A549 (cell line): Measurements from ENCODE around the gene FGF2. TPM values are rescaled to one million over a fixed set of nuclear protein-coding genes. Genes with fewer than 3 reads are reported as not detected.

Experiments used
- ATAC-seq, 2 experiments: fragments of 200-7000 bp in 1 of 2; fragments of >200 bp in 1 of 2; cut with Nextera tagmentation in 1 of 2; cut with Tn5 transposase in 1 of 2; 3 replicates each; pipeline versions ENCODE4 v1.8.0 to v1.9.1; 2018 to 2020; ENCODE audit warnings: mild to moderate bottlenecking in 1 of 2, moderate library complexity in 1 of 2
- CTCF ChIA-PET: fragments of 300-600 bp; sonication (Branson Sonifier 250); formaldehyde crosslinking; extraction: SDS; loops from one replicate; lab custom pipeline; 2021; ENCODE audit warnings: antibody characterized with exemption, inconsistent platforms; lab: Yijun Ruan, JAX
- POLR2A ChIA-PET: fragments of 350-600 bp; formaldehyde crosslinking; extraction: SDS; loops from one replicate; lab custom pipeline; 2021; ENCODE audit warnings: antibody characterized with exemption, inconsistent platforms; lab: Yijun Ruan, JAX
- DNase-seq, 2 experiments: peaks; one replicate each; pipeline versions ENCODE4 v3.0.0 to v3.0.0-alpha.2; 2011 to 2016; ENCODE audit warnings: low read depth in 1 of 2, low spot score in 1 of 2
- FAIRE-seq: peaks from 2 replicates; lab custom pipeline; 2011; peaks lifted over from hg19 to GRCh38; lab: Jason Lieb, UNC
- H3K27ac ChIP-seq, 2 experiments: fragments of >200 bp; sonication (Bioruptor Twin); formaldehyde crosslinking; 3 replicates each; pipeline ENCODE4 v1.5.1; 2016 to 2017
- H3K4me1 ChIP-seq: fragments of >200 bp; sonication (Bioruptor Twin); formaldehyde crosslinking; 3 replicates; pipeline ENCODE4 v1.6.1; 2016
- H3K4me2 ChIP-seq: fragments of >200 bp; sonication (Bioruptor Twin); formaldehyde crosslinking; 3 replicates; pipeline ENCODE4 v1.6.1; 2016
- H3K4me3 ChIP-seq: fragments of >200 bp; sonication (Bioruptor Twin); formaldehyde crosslinking; 3 replicates; pipeline ENCODE4 v1.5.1; 2016
- H3K9me3 ChIP-seq: fragments of >200 bp; sonication (Bioruptor Twin); formaldehyde crosslinking; 3 replicates; pipeline ENCODE4 v1.6.1; 2016
- CBX8 ChIP-seq: fragments of 200-600 bp; sonication (generic); IDR thresholded peaks from 2 replicates; pipeline ENCODE4 v1.6.1; 2016
- CEBPB ChIP-seq, 2 experiments: fragments of >200 bp in 1 of 2; sonication (Bioruptor Twin) in 1 of 2; formaldehyde crosslinking in 1 of 2; IDR thresholded peaks; 2 replicates each; pipeline ENCODE4 v1.6.1; 2012 to 2016
- EP300 ChIP-seq, 2 experiments: fragments of >200 bp; sonication (Bioruptor Twin); formaldehyde crosslinking; IDR thresholded peaks; 2 replicates in 1 of 2; 3 replicates in 1 of 2; pipeline ENCODE4 v1.6.1; 2016 to 2017
- FOSL2 ChIP-seq, 2 experiments: fragments of 450-650 bp in 1 of 2; fragments of >200 bp in 1 of 2; sonication (Bioruptor Twin) in 1 of 2; formaldehyde crosslinking; IDR thresholded peaks; 2 replicates each; pipeline versions ENCODE4 v1.5.0 to v1.6.1; 2016 to 2020; ENCODE audit warnings: mild to moderate bottlenecking in 1 of 2, moderate library complexity in 1 of 2
- GATA3 ChIP-seq: IDR thresholded peaks from 2 replicates; pipeline ENCODE4 v1.6.1; 2012; ENCODE audit warnings: borderline replicate concordance
- HOXA7 ChIP-seq: fragments of 250-450 bp; sonication (Bioruptor Pico); IDR thresholded peaks from 2 replicates; pipeline ENCODE4 v1.5.0; 2020; ENCODE audit warnings: mild to moderate bottlenecking, moderate library complexity
- HOXB5 ChIP-seq: fragments of 250-450 bp; sonication (Bioruptor Pico); IDR thresholded peaks from 2 replicates; pipeline ENCODE4 v1.5.0; 2020; ENCODE audit warnings: mild to moderate bottlenecking, moderate library complexity
- JUN ChIP-seq, 2 experiments: fragments of >200 bp; sonication (Bioruptor Twin); formaldehyde crosslinking; IDR thresholded peaks; 2 replicates in 1 of 2; 3 replicates in 1 of 2; pipeline ENCODE4 v1.6.1; 2016 to 2017
- JUNB ChIP-seq: fragments of >200 bp; sonication (Bioruptor Twin); formaldehyde crosslinking; IDR thresholded peaks from 2 replicates; pipeline ENCODE4 v1.6.1; 2016
- KDM1A ChIP-seq: fragments of 200-600 bp; sonication (generic); IDR thresholded peaks from 2 replicates; pipeline ENCODE4 v1.6.1; 2016; ENCODE audit warnings: low read depth, mild to moderate bottlenecking
- KDM5A ChIP-seq: fragments of 200-600 bp; sonication (generic); IDR thresholded peaks from 2 replicates; pipeline ENCODE4 v1.6.1; 2016; ENCODE audit warnings: antibody characterized with exemption, mild to moderate bottlenecking
- MAFK ChIP-seq: fragments of 450-650 bp; IDR thresholded peaks from 2 replicates; pipeline ENCODE4 v1.6.1; 2014; ENCODE audit not compliant: partially characterized antibody
- PHF8 ChIP-seq: fragments of 200-600 bp; sonication (generic); IDR thresholded peaks from 2 replicates; pipeline ENCODE4 v1.6.1; 2016; ENCODE audit warnings: low read depth, mild to moderate bottlenecking, antibody characterized with exemption, moderate library complexity, borderline replicate concordance
- POLR2A ChIP-seq: IDR thresholded peaks from 2 replicates; pipeline ENCODE4 v1.6.1; 2012; ENCODE audit warnings: mild to moderate bottlenecking, low read length
- RCOR1 ChIP-seq: fragments of 150-350 bp; IDR thresholded peaks from 2 replicates; pipeline ENCODE4 v1.6.1; 2014; ENCODE audit warnings: antibody characterized with exemption, low read length, low read depth
- RNF2 ChIP-seq: fragments of 200-600 bp; sonication (generic); IDR thresholded peaks from 2 replicates; pipeline ENCODE4 v1.6.1; 2016; ENCODE audit warnings: low read depth, mild to moderate bottlenecking, antibody characterized with exemption, moderate library complexity, borderline replicate concordance
- SREBF2 ChIP-seq: fragments of 450-650 bp; IDR thresholded peaks from 2 replicates; pipeline ENCODE4 v1.6.1; 2014; ENCODE audit warnings: mild to moderate bottlenecking, moderate library complexity
- WGBS: methylation state at CpG from one replicate; pipeline ENCODE4 v1.1.6; 2017; ENCODE audit errors: missing lambda C conversion rate; 5-methylcytosine and 5-hydroxymethylcytosine counted together
- polyA minus RNA-seq: library from RNA; depleted of rRNA, polyadenylated mRNA; stranded (reverse); fragments of >200 nt; gene quantifications from 2 replicates; pipeline ENCODE4 v1.2.3, GENCODE V29; 2011; rRNA and poly(A)+ RNA removed
- polyA plus RNA-seq, 4 experiments: library from polyadenylated mRNA; depleted of rRNA in 3 of 4; stranded (reverse); fragments of >200 nt; fragmentation: RNase III in 1 of 4; extraction: RNeasy Plus Mini Kit Qiagen cat#74134 plus additional on column Dnase treatment in 1 of 4; gene quantifications; 2 replicates in 3 of 4; 3 replicates in 1 of 4; pipeline ENCODE4 v1.2.3, GENCODE V29; 2011 to 2017
- TF ChIP-seq, protein P1 (sequence below): IDR thresholded peaks from 2 replicates; pipeline ENCODE4 v1.6.1; 2012
- TF ChIP-seq, protein P2 (sequence below): fragments of >200 bp; sonication (Bioruptor Twin); formaldehyde crosslinking; IDR thresholded peaks from 3 replicates; pipeline ENCODE4 v1.5.1; 2016

Gene FGF2
- 32.5 and 45.2 TPM in 2 replicates for polyA plus RNA-seq (2011; rRNA removed)
- 8.0 and 10.2 TPM in 2 replicates for polyA plus RNA-seq (2012; cell fraction: cytosol; rRNA removed)
- polyA plus RNA-seq (2012; cell fraction: nucleus; rRNA removed): 5.8 and 6.5 TPM in 2 replicates
- polyA plus RNA-seq (2017; fragmentation: RNase III; extraction: RNeasy Plus Mini Kit Qiagen cat#74134 plus additional on column Dnase treatment): 32.4 to 35.1 TPM (median 32.9 TPM) in 3 replicates
- 19.3 and 20.7 TPM in 2 replicates for polyA minus RNA-seq

DNA sequence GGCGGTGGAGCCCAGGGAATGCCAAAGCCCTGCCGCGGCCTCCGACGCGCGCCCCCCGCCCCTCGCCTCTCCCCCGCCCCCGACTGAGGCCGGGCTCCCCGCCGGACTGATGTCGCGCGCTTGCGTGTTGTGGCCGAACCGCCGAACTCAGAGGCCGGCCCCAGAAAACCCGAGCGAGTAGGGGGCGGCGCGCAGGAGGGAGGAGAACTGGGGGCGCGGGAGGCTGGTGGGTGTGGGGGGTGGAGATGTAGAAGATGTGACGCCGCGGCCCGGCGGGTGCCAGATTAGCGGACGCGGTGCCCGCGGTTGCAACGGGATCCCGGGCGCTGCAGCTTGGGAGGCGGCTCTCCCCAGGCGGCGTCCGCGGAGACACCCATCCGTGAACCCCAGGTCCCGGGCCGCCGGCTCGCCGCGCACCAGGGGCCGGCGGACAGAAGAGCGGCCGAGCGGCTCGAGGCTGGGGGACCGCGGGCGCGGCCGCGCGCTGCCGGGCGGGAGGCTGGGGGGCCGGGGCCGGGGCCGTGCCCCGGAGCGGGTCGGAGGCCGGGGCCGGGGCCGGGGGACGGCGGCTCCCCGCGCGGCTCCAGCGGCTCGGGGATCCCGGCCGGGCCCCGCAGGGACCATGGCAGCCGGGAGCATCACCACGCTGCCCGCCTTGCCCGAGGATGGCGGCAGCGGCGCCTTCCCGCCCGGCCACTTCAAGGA is at the start of gene FGF2:
Gene FGF2, plus strand, starts transcription at position 279 of the 705 bp plus-strand sequence. Its CDS starts 344 bp downstream, at position 623.
- Histone ChIP-seq H3K4me2 (peak within 1 kb of the TSS; percentile 89), H3K27ac (peak within 1 kb of the TSS; percentile 95 to 99)
- DNase-seq (peak; percentile 28 to 54), ATAC-seq (peak; percentile 71 to 76)
- WGBS: 0% methylated on average over 6 of the region's 97 CpGs
- POLR2A ChIA-PET: interaction anchor here (1.0 to 1.7 kb wide), 2 partner anchors 43 to 46 kb away, joined by 3 to 4 read pairs; no protein-coding TSS in a partner anchor
- TF ChIP-seq POLR2A (peak; percentile 75), PHF8 (no peak; the same call in 1 of the 2 replicates), JUN (IDR thresholded peaks at IDR 0.05) (peak in 1 of 2 experiments; percentile 71; a peak in 4 of 5 replicates)
- TF ChIP-seq, protein P1, sequence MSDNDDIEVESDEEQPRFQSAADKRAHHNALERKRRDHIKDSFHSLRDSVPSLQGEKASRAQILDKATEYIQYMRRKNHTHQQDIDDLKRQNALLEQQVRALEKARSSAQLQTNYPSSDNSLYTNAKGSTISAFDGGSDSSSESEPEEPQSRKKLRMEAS: peak; percentile 20; the same call in 1 of the 2 replicates
- TF ChIP-seq, all 56 proteins: peak for 3
- CTCF ChIA-PET: interaction anchor here (0.9 to 1.5 kb wide), 2 partner anchors 69 to 88 kb away, joined by 3 read pairs; no protein-coding TSS in a partner anchor
- no peak for FAIRE-seq
- Histone ChIP-seq H3K9me3 (no peaks in the 10 kb centered on the region), H3K4me1 (peaks cover 36% of the 10 kb centered on the region), H3K4me3 (peak within 1 kb of the TSS; percentile 91)

- FAIRE-seq (no peak), DNase-seq (no peak), ATAC-seq (no peak)
- WGBS: 68% methylated on average over 4 of the region's 4 CpGs
- TF ChIP-seq HOXB5 (CRISPR knock-in tag) (no peak), HOXA7 (CRISPR knock-in tag) (no peak), EP300 (IDR thresholded peaks at IDR 0.05) (no peak), MAFK (no peak), CBX8 (no peak)
- TF ChIP-seq, protein P2, sequence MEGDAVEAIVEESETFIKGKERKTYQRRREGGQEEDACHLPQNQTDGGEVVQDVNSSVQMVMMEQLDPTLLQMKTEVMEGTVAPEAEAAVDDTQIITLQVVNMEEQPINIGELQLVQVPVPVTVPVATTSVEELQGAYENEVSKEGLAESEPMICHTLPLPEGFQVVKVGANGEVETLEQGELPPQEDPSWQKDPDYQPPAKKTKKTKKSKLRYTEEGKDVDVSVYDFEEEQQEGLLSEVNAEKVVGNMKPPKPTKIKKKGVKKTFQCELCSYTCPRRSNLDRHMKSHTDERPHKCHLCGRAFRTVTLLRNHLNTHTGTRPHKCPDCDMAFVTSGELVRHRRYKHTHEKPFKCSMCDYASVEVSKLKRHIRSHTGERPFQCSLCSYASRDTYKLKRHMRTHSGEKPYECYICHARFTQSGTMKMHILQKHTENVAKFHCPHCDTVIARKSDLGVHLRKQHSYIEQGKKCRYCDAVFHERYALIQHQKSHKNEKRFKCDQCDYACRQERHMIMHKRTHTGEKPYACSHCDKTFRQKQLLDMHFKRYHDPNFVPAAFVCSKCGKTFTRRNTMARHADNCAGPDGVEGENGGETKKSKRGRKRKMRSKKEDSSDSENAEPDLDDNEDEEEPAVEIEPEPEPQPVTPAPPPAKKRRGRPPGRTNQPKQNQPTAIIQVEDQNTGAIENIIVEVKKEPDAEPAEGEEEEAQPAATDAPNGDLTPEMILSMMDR: no peak
- Histone ChIP-seq H3K4me2 (peak overlapping the region; percentile 28; the same call in 2 of the 3 replicates), H3K27ac (peak overlapping the region; percentile 72 to 89), H3K4me1 (peaks cover 28% of the 10 kb centered on the region), H3K4me3 (no peak overlapping the region), H3K9me3 (no peaks in the 10 kb centered on the region)
- POLR2A ChIA-PET: no interaction called here
- CTCF ChIA-PET: no interaction called here
Observed at GRCh38 chr4:122776916-122777315, 49.7 kb upstream of the FGF2 start.

DNA sequence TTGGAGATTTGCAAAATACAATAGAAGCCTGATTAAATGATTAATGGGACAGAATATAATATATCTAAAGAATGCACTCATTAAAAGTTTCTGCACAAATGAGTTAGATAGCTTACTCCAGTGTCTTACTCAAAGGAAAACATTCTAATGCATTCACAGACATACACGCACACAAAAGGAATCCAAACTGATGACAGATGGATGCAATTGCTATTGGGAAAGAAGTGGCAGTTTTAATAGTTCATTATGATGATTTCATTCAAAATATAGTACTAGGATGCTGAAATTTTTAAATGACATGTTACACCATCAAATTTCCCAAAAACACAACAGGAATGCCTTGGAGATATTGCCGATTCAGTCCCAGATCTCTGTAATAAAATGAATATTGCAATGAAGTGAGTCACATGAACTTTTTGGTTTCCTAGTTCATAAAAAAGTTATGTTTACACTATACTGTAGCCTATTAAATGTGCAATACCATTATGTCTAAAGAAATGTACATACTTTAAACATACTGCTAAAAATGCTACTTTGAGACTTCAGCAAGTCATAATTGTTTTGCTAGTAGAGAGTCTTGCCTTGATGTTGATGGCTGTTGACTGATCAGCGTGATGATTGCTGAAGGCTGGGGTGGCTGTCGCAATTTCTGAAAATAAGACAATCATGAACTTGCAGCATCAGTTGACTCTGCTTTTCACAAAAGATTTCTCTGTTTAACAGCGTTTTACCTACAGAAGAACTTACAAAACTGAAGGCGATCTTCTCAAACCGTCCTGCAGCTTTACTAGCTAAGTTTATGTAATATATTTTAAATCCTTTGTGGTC is 48.6 kb upstream of the FGF2 start:
- DNase-seq (no peak), ATAC-seq (peak; percentile 30 to 62; a peak in 3 of 6 replicates), FAIRE-seq (no peak)
- no peaks in the 10 kb centered on the region for H3K9me3 ChIP-seq
- H3K4me2 ChIP-seq: peak overlapping the region; percentile 28
- peaks cover 39% of the 10 kb centered on the region for H3K4me1 ChIP-seq
- TF ChIP-seq FOSL2 (IDR thresholded peaks at IDR 0.05) (no peak), FOSL2 (CRISPR knock-in tag; IDR thresholded peaks at IDR 0.05) (peak; percentile 39; the same call in 1 of the 2 replicates), GATA3 (peak; percentile 36; the same call in 1 of the 2 replicates), RNF2 (no peak), EP300 (IDR thresholded peaks at IDR 0.05) (peak in 1 of 2 experiments; percentile 66; a peak in 3 of 5 replicates), SREBF2 (no peak), RCOR1 (no peak), CBX8 (no peak), CEBPB (IDR thresholded peaks at IDR 0.05) (peak; percentile 17 to 72; a peak in 2 of 4 replicates), JUNB (peak; percentile 51; the same call in 1 of the 2 replicates), KDM1A (no peak), KDM5A (no peak)
- no peak overlapping the region for H3K4me3 ChIP-seq
- CTCF ChIA-PET: interaction anchor here (1.4 kb wide), 1 partner anchor 136 kb away, joined by 6 read pairs; no protein-coding TSS in a partner anchor
- WGBS: 61% methylated on average over 7 of the region's 7 CpGs
- peak overlapping the region; percentile 72 to 89 for H3K27ac ChIP-seq
- POLR2A ChIA-PET: no interaction called here
